Keratinocyte (primary cell): ENCODE data around the gene SPECC1. TPM values are rescaled to one million over a fixed set of nuclear protein-coding genes. Genes with fewer than 3 reads are reported as not detected.

Source experiments
- DNase-seq: peaks from one replicate; pipeline ENCODE4 v3.0.0-alpha.2; 2011; ENCODE audit warnings: low read depth, missing footprints, low spot score
- FAIRE-seq: peaks from 2 replicates; lab custom pipeline; 2011; peaks lifted over from hg19 to GRCh38; lab: Jason Lieb, UNC
- H2AFZ ChIP-seq: 2 replicates; pipeline ENCODE4 v1.6.0; 2012; ENCODE audit warnings: low read length, control low read depth, inconsistent platforms; ENCODE audit not compliant: control insufficient read depth
- H3K27ac ChIP-seq: 2 replicates; pipeline ENCODE4 v1.5.1; 2011; ENCODE audit warnings: low read length; ENCODE audit not compliant: control insufficient read depth, insufficient read depth
- H3K27me3 ChIP-seq: 3 replicates; pipeline ENCODE4 v1.6.0; 2011; ENCODE audit warnings: low read length; ENCODE audit not compliant: control insufficient read depth, insufficient read depth; ENCODE audit errors: extremely low read depth
- H3K36me3 ChIP-seq, 2 experiments: 2 replicates in 1 of 2; 3 replicates in 1 of 2; pipeline ENCODE4 v1.5.1; 2011; ENCODE audit warnings: low read length in 2 of 2, mild to moderate bottlenecking in 1 of 2; ENCODE audit not compliant: control insufficient read depth in 2 of 2, insufficient read depth in 2 of 2; ENCODE audit errors: extremely low read depth in 1 of 2
- H3K4me1 ChIP-seq: 3 replicates; pipeline ENCODE4 v1.5.1; 2011; ENCODE audit warnings: low read length; ENCODE audit not compliant: control insufficient read depth, insufficient read depth; ENCODE audit errors: extremely low read depth
- H3K4me2 ChIP-seq: 3 replicates; pipeline ENCODE4 v1.6.0; 2011; ENCODE audit warnings: low read depth, low read length; ENCODE audit not compliant: control insufficient read depth, insufficient read depth; ENCODE audit errors: extremely low read depth
- H3K4me3 ChIP-seq, 3 experiments: fragments of 200-600 bp in 1 of 3; sonication (generic) in 1 of 3; 2 replicates in 2 of 3; 3 replicates in 1 of 3; pipeline ENCODE4 v1.5.1; 2011 to 2016; ENCODE audit warnings: low read length in 3 of 3, mild to moderate bottlenecking in 3 of 3, control low read depth in 2 of 3, inconsistent platforms in 1 of 3, low read depth in 1 of 3, mixed read lengths in 1 of 3, mixed run types in 1 of 3, moderate library complexity in 1 of 3; ENCODE audit not compliant: control insufficient read depth in 2 of 3, insufficient read depth in 2 of 3; ENCODE audit errors: extremely low read depth in 1 of 3
- H3K79me2 ChIP-seq: 2 replicates; pipeline ENCODE4 v1.6.0; 2012; ENCODE audit warnings: low read length; ENCODE audit not compliant: control insufficient read depth, insufficient read depth
- H3K9ac ChIP-seq: 3 replicates; pipeline ENCODE4 v1.6.0; 2011; ENCODE audit warnings: low read length; ENCODE audit not compliant: control insufficient read depth, insufficient read depth; ENCODE audit errors: extremely low read depth
- H3K9me1 ChIP-seq: 3 replicates; pipeline ENCODE4 v1.6.0; 2011; ENCODE audit warnings: low read length; ENCODE audit not compliant: control insufficient read depth, insufficient read depth; ENCODE audit errors: extremely low read depth
- H3K9me3 ChIP-seq: 2 replicates; pipeline ENCODE4 v1.5.1; 2012; ENCODE audit warnings: low read depth, low read length; ENCODE audit not compliant: control insufficient read depth
- H4K20me1 ChIP-seq: 3 replicates; pipeline ENCODE4 v1.6.0; 2011; ENCODE audit warnings: low read length; ENCODE audit not compliant: control insufficient read depth, insufficient read depth; ENCODE audit errors: extremely low read depth
- CTCF ChIP-seq, 3 experiments: IDR thresholded peaks in 1 of 3; conservative IDR thresholded peaks in 1 of 3; optimal IDR thresholded peaks in 1 of 3; 2 replicates in 2 of 3; 3 replicates in 1 of 3; pipeline versions ENCODE3 to v1.5.1; 2011; ENCODE audit warnings: low read length in 3 of 3, mild to moderate bottlenecking in 3 of 3, moderate library complexity in 2 of 3, control low read depth in 1 of 3, inconsistent platforms in 1 of 3; ENCODE audit not compliant: insufficient read depth in 2 of 3; ENCODE audit errors: extremely low read depth in 1 of 3
- EZH2 ChIP-seq: IDR thresholded peaks from one replicate; pipeline ENCODE4 v1.6.1; 2012; ENCODE audit warnings: inconsistent platforms, mild to moderate bottlenecking, low read length, moderate library complexity
- dilution Hi-C: fragments of 300-500 bp; cut with MboI; formaldehyde crosslinking; loops from one replicate; pipeline ENCODE4 v1.7.0; 2020; ENCODE audit warnings: low sequenced_read_pairs; ENCODE audit not compliant: extremely low pct_ligation_motif_present
- polyA plus RNA-seq, 5 experiments: library from polyadenylated mRNA; depleted of rRNA in 3 of 5; stranded (reverse) in 3 of 5; stranded (forward) in 1 of 5; unstranded in 1 of 5; fragments of >200 nt; gene quantifications; 1 replicate in 1 of 5; 2 replicates in 3 of 5; 3 replicates in 1 of 5; pipeline versions ENCODE4 v1.2.1 to v1.2.3, GENCODE V29; 2011 to 2012; ENCODE audit warnings: missing spikeins in 2 of 5, low read depth in 1 of 5, low replicate concordance in 1 of 5

Gene SPECC1
- polyA plus RNA-seq, 1 donor (not counting 4 experiments of a cell fraction or from before 2014, with no cell fraction given): 20.9 TPM

- FAIRE-seq: no peak
These were observed 36.0 kb upstream of the SPECC1 start for GRCh38 chr17:19973156-19973555.

GRCh38 chr17:19975601-19976000 lies 33.6 kb upstream of the SPECC1 start:
- DNase-seq (no peak), FAIRE-seq (no peak)
- H3K4me3 ChIP-seq: no peak overlapping the region
- H3K9me3 ChIP-seq: no peaks in the 10 kb centered on the region
- H3K27me3 ChIP-seq: no peaks in the 10 kb centered on the region
- H3K9me1 ChIP-seq: no peaks in the 10 kb centered on the region
- no peak overlapping the region for H2AFZ ChIP-seq
- no peak overlapping the region for H3K27ac ChIP-seq
- H3K9ac ChIP-seq: no peak overlapping the region
- peak overlapping the region; percentile 25 for H3K4me2 ChIP-seq
- H4K20me1 ChIP-seq: no peaks in the 10 kb centered on the region
- dilution Hi-C loops: no loop called here
- peaks cover 8% of the 10 kb centered on the region for H3K4me1 ChIP-seq
- TF ChIP-seq EZH2: no peak
- no peak for TF ChIP-seq CTCF (optimal IDR thresholded peaks at IDR 0.05 in 1 of 3, IDR thresholded peaks at IDR 0.05 in 1 of 3, conservative IDR thresholded peaks at IDR 0.05 in 1 of 3; ENCODE audit: extremely low read depth in 1 of 3, insufficient read depth in 2 of 3, low read length in 3 of 3)
- H3K36me3 ChIP-seq: peaks cover 0 to 7% of the 10 kb centered on the region in 2 experiments
- H3K79me2 ChIP-seq: peaks cover 67% of the 10 kb centered on the region

More at GRCh38 chr17:19973156-19973555, 36.0 kb upstream of the SPECC1 start:
- Histone ChIP-seq H3K9me1 (no peaks in the 10 kb centered on the region), H3K27ac (no peak overlapping the region), H3K4me1 (peaks cover 5% of the 10 kb centered on the region), H3K79me2 (peaks cover 83% of the 10 kb centered on the region), H3K9ac (no peak overlapping the region), H3K4me2 (no peak overlapping the region), H2AFZ (no peak overlapping the region), H3K9me3 (no peaks in the 10 kb centered on the region), H3K27me3 (no peaks in the 10 kb centered on the region), H4K20me1 (no peaks in the 10 kb centered on the region), H3K36me3 (peaks cover 0 to 16% of the 10 kb centered on the region in 2 experiments), H3K4me3 (no peak overlapping the region)
- dilution Hi-C loops: no loop called here
- no peak for DNase-seq
- no peak for TF ChIP-seq CTCF (optimal IDR thresholded peaks at IDR 0.05 in 1 of 3, IDR thresholded peaks at IDR 0.05 in 1 of 3, conservative IDR thresholded peaks at IDR 0.05 in 1 of 3; ENCODE audit: extremely low read depth in 1 of 3, insufficient read depth in 2 of 3, low read length in 3 of 3)
- TF ChIP-seq EZH2: no peak
